GM12878 (cell line): ENCODE measurements around the gene CYP4Z1. TPM values are rescaled to one million over a fixed set of nuclear protein-coding genes. Genes with fewer than 3 reads are reported as not detected.
"Not testable (repeated sequence)": the region's sequence is repeated elsewhere in the genome, so short reads cannot be mapped to it uniquely, and the experiment has no call there.

Experiments
- ATAC-seq: fragments of 200-7000 bp; cut with Tn5 transposase; 3 replicates; pipeline ENCODE4 v1.9.1; 2020; ENCODE audit warnings: mild to moderate bottlenecking, moderate library complexity
- BruUV-seq: library from RNA; stranded (reverse); fragments of 400-500 nt; replicated peaks from 2 replicates; lab custom pipeline; 2021; lab: Mats Ljungman, UMichigan
- CTCF ChIA-PET: fragments of 300-600 bp; sonication (Branson Sonifier 250); formaldehyde crosslinking; extraction: SDS; loops from one replicate; lab custom pipeline; 2021; ENCODE audit warnings: inconsistent platforms; lab: Yijun Ruan, JAX
- POLR2A ChIA-PET: fragments of 350-600 bp; formaldehyde crosslinking; extraction: SDS; loops from one replicate; lab custom pipeline; 2021; ENCODE audit warnings: inconsistent platforms; lab: Charles Lee
- RAD21 ChIA-PET: fragments of 300-600 bp; sonication (Branson Sonifier 250); formaldehyde crosslinking; loops from one replicate; lab custom pipeline; 2023; ENCODE audit warnings: antibody characterized with exemption; ENCODE audit not compliant: unreplicated experiment; lab: Charles Lee
- SMC1A ChIA-PET: fragments of 300-600 bp; sonication (Branson Sonifier 250); formaldehyde crosslinking; loops from one replicate; lab custom pipeline; 2023; ENCODE audit not compliant: unreplicated experiment, uncharacterized antibody; lab: Charles Lee
- DNase-seq: peaks from one replicate; pipeline ENCODE4 v3.0.0-alpha.2; 2011; ENCODE audit warnings: low read depth, low spot score
- FAIRE-seq: peaks from 3 replicates; lab custom pipeline; 2011; peaks lifted over from hg19 to GRCh38; lab: Jason Lieb, UNC
- H2AFZ ChIP-seq: 2 replicates; pipeline ENCODE4 v1.6.0; 2011; ENCODE audit warnings: low read depth, low read length, control low read depth; ENCODE audit not compliant: control insufficient read depth
- H3K27ac ChIP-seq: 2 replicates; pipeline ENCODE4 v1.5.1; 2011; ENCODE audit warnings: control low read depth; ENCODE audit not compliant: control insufficient read depth, insufficient read depth
- H3K27me3 ChIP-seq, 2 experiments: replicated peaks in 1 of 2; 2 replicates each; pipeline versions ENCODE4 v1.6.0 to v1.6.1; 2011; ENCODE audit warnings: low read length in 1 of 2; ENCODE audit not compliant: control insufficient read depth in 2 of 2, insufficient read depth in 2 of 2
- H3K36me3 ChIP-seq, 2 experiments: 2 replicates each; pipeline ENCODE4 v1.5.1; 2011; ENCODE audit warnings: low read length in 1 of 2; ENCODE audit not compliant: control insufficient read depth in 2 of 2, insufficient read depth in 2 of 2
- H3K4me1 ChIP-seq: 2 replicates; pipeline ENCODE4 v1.6.1; 2011; ENCODE audit warnings: mild to moderate bottlenecking, low read length, moderate library complexity, mixed read lengths; ENCODE audit not compliant: control insufficient read depth, insufficient read depth
- H3K4me2 ChIP-seq: 2 replicates; pipeline ENCODE4 v1.6.0; 2011; ENCODE audit warnings: control low read depth; ENCODE audit not compliant: control insufficient read depth, insufficient read depth
- H3K4me3 ChIP-seq: fragments of 200-600 bp; sonication (generic); 2 replicates; pipeline ENCODE4 v1.5.1; 2016
- H3K79me2 ChIP-seq: 2 replicates; pipeline ENCODE4 v1.6.0; 2011; ENCODE audit warnings: low read length; ENCODE audit not compliant: control insufficient read depth, insufficient read depth
- H3K9ac ChIP-seq: 2 replicates; pipeline ENCODE4 v1.8.0; 2011; ENCODE audit warnings: low read length, control low read depth, mixed read lengths; ENCODE audit not compliant: control insufficient read depth, insufficient read depth
- H3K9me3 ChIP-seq: replicated peaks from 3 replicates; pipeline ENCODE4 v1.5.1; 2011; ENCODE audit warnings: mild to moderate bottlenecking, low read length; ENCODE audit not compliant: control insufficient read depth, insufficient read depth
- H4K20me1 ChIP-seq: 2 replicates; pipeline ENCODE4 v1.6.0; 2011; ENCODE audit not compliant: control insufficient read depth, insufficient read depth
- WGBS: methylation state at CpG from one replicate; pipeline ENCODE4 v1.1.6; 2016; ENCODE audit warnings: low lambda C conversion rate; ENCODE audit not compliant: insufficient replicate concordance, insufficient coverage; ENCODE audit errors: missing lambda C conversion rate; 5-methylcytosine and 5-hydroxymethylcytosine counted together
- in situ Hi-C: fragments of 300-500 bp; cut with MboI; formaldehyde crosslinking; loops from 9 replicates; pipeline ENCODE4 v1.14.3; 2018; ENCODE audit warnings: mixed read lengths
- intact Hi-C: fragments of 100-400 bp; cut with micrococcal nuclease; formaldehyde crosslinking; loops from one replicate; pipeline ENCODE4 v1.14.2; 2022; ENCODE audit not compliant: unreplicated experiment
- polyA plus RNA-seq, 11 experiments: library from polyadenylated mRNA; depleted of rRNA in 4 of 11; unstranded in 6 of 11; stranded (reverse) in 5 of 11; fragments of >200 nt; fragmentation: Nextera tagmentation in 4 of 11; fragmentation: Illumina TruSeq in 1 of 11; extraction: Ambion mirVana in 4 of 11; extraction: Trizol in 1 of 11; gene quantifications; 1 replicate in 1 of 11; 2 replicates in 10 of 11; pipeline versions ENCODE4 v1.2.1 to v1.2.3, GENCODE V29; 2011 to 2016; ENCODE audit warnings: inconsistent platforms in 2 of 11, missing spikeins in 2 of 11, low read depth in 1 of 11
- total RNA-seq, 4 experiments: library from RNA; depleted of rRNA in 3 of 4; stranded (reverse); fragments of >200 nt in 3 of 4; fragmentation: Illumina TruSeq in 1 of 4; extraction: Trizol in 1 of 4; gene quantifications; 2 replicates each; pipeline versions ENCODE4 v1.2.1 to v1.2.3, GENCODE V29; 2013 to 2021

The CYP4Z1 gene
- total and polyA plus RNA-seq, 10 of the 15 experiments (the other 5 are each of a cell fraction or from before 2014, with no cell fraction given): not detected

DNA sequence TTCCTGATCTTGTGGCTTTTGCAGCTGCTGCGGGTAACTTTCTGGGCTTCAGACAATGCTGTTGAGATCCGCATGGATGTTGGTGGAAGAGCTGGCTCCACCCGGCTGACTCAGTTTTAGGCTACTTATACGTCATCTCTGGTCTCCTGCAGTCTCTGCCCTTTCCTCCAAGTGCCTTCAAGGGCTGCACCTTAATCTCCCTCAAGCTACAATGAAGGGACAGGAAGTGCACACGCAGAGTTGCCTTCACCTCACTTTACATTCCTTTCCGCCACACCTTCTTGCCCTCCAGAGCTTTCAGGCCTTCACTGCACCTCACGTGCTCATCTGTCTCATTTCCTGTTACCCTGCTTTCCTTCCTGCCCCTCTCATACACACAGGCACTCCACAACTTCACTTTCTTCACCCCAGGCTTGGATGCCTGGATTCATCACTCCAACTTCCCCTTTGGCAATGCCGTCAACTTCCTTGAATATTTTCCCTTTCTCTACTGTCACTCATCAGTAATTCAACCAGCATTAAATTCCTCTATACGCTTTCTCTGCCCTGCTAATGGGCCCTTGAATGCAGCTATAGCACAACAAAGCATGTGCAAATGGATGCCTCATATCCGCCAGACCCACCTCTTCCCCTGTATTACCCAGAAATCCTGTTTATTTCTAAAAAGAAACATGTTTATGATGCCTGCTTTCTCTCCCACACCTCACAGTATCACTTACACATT lies 41.0 kb downstream of the CYP4Z1 start:
- in situ Hi-C loops, H3K4me3 ChIP-seq, POLR2A ChIA-PET, H3K9me3 ChIP-seq, H3K27ac ChIP-seq, H3K9ac ChIP-seq, RAD21 ChIA-PET, ATAC-seq, CTCF ChIA-PET, H3K36me3 ChIP-seq, H3K4me2 ChIP-seq, intact Hi-C loops, H3K79me2 ChIP-seq, SMC1A ChIA-PET, H3K4me1 ChIP-seq, H4K20me1 ChIP-seq, H2AFZ ChIP-seq, DNase-seq, H3K27me3 ChIP-seq, BruUV-seq: not testable (repeated sequence)
- peak; percentile 81 for FAIRE-seq
- 31% methylated on average over 9 of the region's 10 CpGs for WGBS

DNA sequence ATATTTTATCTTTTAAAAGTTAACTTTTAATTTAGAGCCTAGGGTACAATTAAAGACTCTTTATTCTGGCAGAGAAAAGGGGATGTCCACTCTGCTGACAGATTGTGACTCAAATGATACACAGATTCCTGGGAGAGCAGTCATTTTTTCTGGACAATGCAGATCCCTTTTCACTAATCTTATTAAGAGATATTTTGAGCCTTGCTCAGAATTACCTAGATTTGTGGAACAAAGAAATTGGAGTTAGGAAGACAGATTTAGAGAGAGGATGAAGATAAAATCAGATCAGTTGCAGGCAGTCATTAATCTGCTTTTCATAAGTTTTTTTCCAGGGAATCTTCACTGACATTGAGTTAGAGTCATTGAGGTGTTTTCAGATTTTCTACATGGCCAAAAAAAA lies 42.5 kb downstream of the CYP4Z1 start:
- H3K4me1 ChIP-seq, H3K9ac ChIP-seq, in situ Hi-C loops, intact Hi-C loops, SMC1A ChIA-PET, ATAC-seq, FAIRE-seq, DNase-seq, H3K9me3 ChIP-seq, CTCF ChIA-PET, H2AFZ ChIP-seq, H3K27me3 ChIP-seq, H3K27ac ChIP-seq, H3K4me2 ChIP-seq, BruUV-seq, H3K36me3 ChIP-seq, RAD21 ChIA-PET, H3K79me2 ChIP-seq, POLR2A ChIA-PET, H3K4me3 ChIP-seq, H4K20me1 ChIP-seq: not testable (repeated sequence)
